GM12878 (cell line): ENCODE results near the gene SNAPIN. TPM values are rescaled to one million over a fixed set of nuclear protein-coding genes. Genes with fewer than 3 reads are reported as not detected.
A peak's percentile ranks its signal among the peaks of the same experiment; 100 is the strongest.

ENCODE experiments used
- ATAC-seq: fragments of 200-7000 bp; cut with Tn5 transposase; 3 replicates; pipeline ENCODE4 v1.9.1; 2020; ENCODE audit warnings: mild to moderate bottlenecking, moderate library complexity
- Bru-seq: library from RNA; stranded (reverse); fragments of 400-500 nt; gene quantifications from one replicate; lab custom pipeline; 2021; lab: Mats Ljungman, UMichigan
- BruChase-seq, 2 experiments: library from RNA; stranded (reverse); fragments of 400-500 nt; gene quantifications; one replicate each; lab custom pipeline; 2021; lab: Mats Ljungman, UMichigan
- BruUV-seq: library from RNA; stranded (reverse); fragments of 400-500 nt; replicated peaks from 2 replicates; lab custom pipeline; 2021; lab: Mats Ljungman, UMichigan
- CTCF ChIA-PET: fragments of 300-600 bp; sonication (Branson Sonifier 250); formaldehyde crosslinking; extraction: SDS; loops from one replicate; lab custom pipeline; 2021; ENCODE audit warnings: inconsistent platforms; lab: Yijun Ruan, JAX
- POLR2A ChIA-PET: fragments of 350-600 bp; formaldehyde crosslinking; extraction: SDS; loops from one replicate; lab custom pipeline; 2021; ENCODE audit warnings: inconsistent platforms; lab: Charles Lee
- RAD21 ChIA-PET: fragments of 300-600 bp; sonication (Branson Sonifier 250); formaldehyde crosslinking; loops from one replicate; lab custom pipeline; 2023; ENCODE audit warnings: antibody characterized with exemption; ENCODE audit not compliant: unreplicated experiment; lab: Charles Lee
- SMC1A ChIA-PET: fragments of 300-600 bp; sonication (Branson Sonifier 250); formaldehyde crosslinking; loops from one replicate; lab custom pipeline; 2023; ENCODE audit not compliant: unreplicated experiment, uncharacterized antibody; lab: Charles Lee
- DNase-seq: peaks from one replicate; pipeline ENCODE4 v3.0.0-alpha.2; 2011; ENCODE audit warnings: low read depth, low spot score
- FAIRE-seq: peaks from 3 replicates; lab custom pipeline; 2011; peaks lifted over from hg19 to GRCh38; lab: Jason Lieb, UNC
- H2AFZ ChIP-seq: 2 replicates; pipeline ENCODE4 v1.6.0; 2011; ENCODE audit warnings: low read depth, low read length, control low read depth; ENCODE audit not compliant: control insufficient read depth
- H3K27ac ChIP-seq: 2 replicates; pipeline ENCODE4 v1.5.1; 2011; ENCODE audit warnings: control low read depth; ENCODE audit not compliant: control insufficient read depth, insufficient read depth
- H3K27me3 ChIP-seq, 2 experiments: replicated peaks in 1 of 2; 2 replicates each; pipeline versions ENCODE4 v1.6.0 to v1.6.1; 2011; ENCODE audit warnings: low read length in 1 of 2; ENCODE audit not compliant: control insufficient read depth in 2 of 2, insufficient read depth in 2 of 2
- H3K36me3 ChIP-seq, 2 experiments: 2 replicates each; pipeline ENCODE4 v1.5.1; 2011; ENCODE audit warnings: low read length in 1 of 2; ENCODE audit not compliant: control insufficient read depth in 2 of 2, insufficient read depth in 2 of 2
- H3K4me1 ChIP-seq: 2 replicates; pipeline ENCODE4 v1.6.1; 2011; ENCODE audit warnings: mild to moderate bottlenecking, low read length, moderate library complexity, mixed read lengths; ENCODE audit not compliant: control insufficient read depth, insufficient read depth
- H3K4me2 ChIP-seq: 2 replicates; pipeline ENCODE4 v1.6.0; 2011; ENCODE audit warnings: control low read depth; ENCODE audit not compliant: control insufficient read depth, insufficient read depth
- H3K4me3 ChIP-seq: fragments of 200-600 bp; sonication (generic); 2 replicates; pipeline ENCODE4 v1.5.1; 2016
- H3K79me2 ChIP-seq: 2 replicates; pipeline ENCODE4 v1.6.0; 2011; ENCODE audit warnings: low read length; ENCODE audit not compliant: control insufficient read depth, insufficient read depth
- H3K9ac ChIP-seq: 2 replicates; pipeline ENCODE4 v1.8.0; 2011; ENCODE audit warnings: low read length, control low read depth, mixed read lengths; ENCODE audit not compliant: control insufficient read depth, insufficient read depth
- H3K9me3 ChIP-seq: replicated peaks from 3 replicates; pipeline ENCODE4 v1.5.1; 2011; ENCODE audit warnings: mild to moderate bottlenecking, low read length; ENCODE audit not compliant: control insufficient read depth, insufficient read depth
- H4K20me1 ChIP-seq: 2 replicates; pipeline ENCODE4 v1.6.0; 2011; ENCODE audit not compliant: control insufficient read depth, insufficient read depth
- DPF2 ChIP-seq: fragments of 450-650 bp; IDR thresholded peaks from 2 replicates; pipeline ENCODE4 v1.6.1; 2017; ENCODE audit warnings: mild to moderate bottlenecking
- HDAC2 ChIP-seq: fragments of 200-600 bp; sonication (generic); IDR thresholded peaks from 2 replicates; pipeline ENCODE4 v1.6.1; 2017
- MTA2 ChIP-seq: fragments of 450-650 bp; IDR thresholded peaks from 2 replicates; pipeline ENCODE4 v1.6.1; 2016; ENCODE audit warnings: low read depth, mild to moderate bottlenecking, moderate library complexity
- NR2F1 ChIP-seq: fragments of 450-650 bp; conservative IDR thresholded peaks from 2 replicates; pipeline ENCODE4 v1.6.1; 2017; ENCODE audit warnings: mild to moderate bottlenecking
- POLR2AphosphoS5 ChIP-seq: IDR thresholded peaks from 2 replicates; pipeline ENCODE4 v1.6.1; 2011; ENCODE audit warnings: mild to moderate bottlenecking, low read length, inconsistent platforms
- YY1 ChIP-seq: IDR thresholded peaks from 2 replicates; pipeline ENCODE4 v1.6.1; 2011; ENCODE audit warnings: low read depth, mild to moderate bottlenecking, low read length
- WGBS: methylation state at CpG from one replicate; pipeline ENCODE4 v1.1.6; 2016; ENCODE audit warnings: low lambda C conversion rate; ENCODE audit not compliant: insufficient replicate concordance, insufficient coverage; ENCODE audit errors: missing lambda C conversion rate; 5-methylcytosine and 5-hydroxymethylcytosine counted together
- in situ Hi-C: fragments of 300-500 bp; cut with MboI; formaldehyde crosslinking; loops from 9 replicates; pipeline ENCODE4 v1.14.3; 2018; ENCODE audit warnings: mixed read lengths
- intact Hi-C: fragments of 100-400 bp; cut with micrococcal nuclease; formaldehyde crosslinking; loops from one replicate; pipeline ENCODE4 v1.14.2; 2022; ENCODE audit not compliant: unreplicated experiment
- long read RNA-seq, 2 experiments: library from polyadenylated mRNA; unstranded; transcript quantifications; one replicate each; pipeline ENCODE4 v2.0.0, GENCODE V29; 2019 to 2020
- polyA minus RNA-seq, 3 experiments: library from RNA; depleted of rRNA, polyadenylated mRNA; stranded (reverse); fragments of >200 nt; gene quantifications; 2 replicates each; pipeline ENCODE4 v1.2.3, GENCODE V29; 2011
- polyA plus RNA-seq, 11 experiments: library from polyadenylated mRNA; depleted of rRNA in 4 of 11; unstranded in 6 of 11; stranded (reverse) in 5 of 11; fragments of >200 nt; fragmentation: Nextera tagmentation in 4 of 11; fragmentation: Illumina TruSeq in 1 of 11; extraction: Ambion mirVana in 4 of 11; extraction: Trizol in 1 of 11; gene quantifications; 1 replicate in 1 of 11; 2 replicates in 10 of 11; pipeline versions ENCODE4 v1.2.1 to v1.2.3, GENCODE V29; 2011 to 2016; ENCODE audit warnings: inconsistent platforms in 2 of 11, missing spikeins in 2 of 11, low read depth in 1 of 11
- total RNA-seq, 4 experiments: library from RNA; depleted of rRNA in 3 of 4; stranded (reverse); fragments of >200 nt in 3 of 4; fragmentation: Illumina TruSeq in 1 of 4; extraction: Trizol in 1 of 4; gene quantifications; 2 replicates each; pipeline versions ENCODE4 v1.2.1 to v1.2.3, GENCODE V29; 2013 to 2021
- TF ChIP-seq, protein P1 (sequence below): fragments of 450-650 bp; IDR thresholded peaks from 2 replicates; pipeline ENCODE4 v1.6.1; 2017; ENCODE audit warnings: mild to moderate bottlenecking, moderate library complexity
- TF ChIP-seq, protein P2 (sequence below): IDR thresholded peaks from 2 replicates; pipeline ENCODE4 v1.6.1; 2011; ENCODE audit warnings: borderline replicate concordance, low read depth, mild to moderate bottlenecking, moderate library complexity, mixed read lengths, low read length; ENCODE audit not compliant: insufficient read depth; ENCODE audit errors: extremely low read length
- TF ChIP-seq, protein P3 (sequence below), 3 experiments: IDR thresholded peaks in 2 of 3; conservative IDR thresholded peaks in 1 of 3; 2 replicates each; pipeline ENCODE4 v1.5.1; 2011; ENCODE audit warnings: low read depth in 3 of 3, low read length in 3 of 3, mild to moderate bottlenecking in 3 of 3, control low read depth in 2 of 3, moderate library complexity in 2 of 3, inconsistent platforms in 1 of 3, mixed read lengths in 1 of 3; ENCODE audit not compliant: control insufficient read depth in 2 of 3, insufficient read depth in 1 of 3; ENCODE audit errors: extremely low read depth in 1 of 3

Gene SNAPIN, protein sequence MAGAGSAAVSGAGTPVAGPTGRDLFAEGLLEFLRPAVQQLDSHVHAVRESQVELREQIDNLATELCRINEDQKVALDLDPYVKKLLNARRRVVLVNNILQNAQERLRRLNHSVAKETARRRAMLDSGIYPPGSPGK
- total RNA-seq (2013; cell fraction: nucleolus; rRNA removed), result 9.4 and 10.2 TPM in 2 replicates
- total RNA-seq (2014; rRNA removed) (47.1 and 48.3 TPM in 2 replicates), total RNA-seq (2014; rRNA removed; fragmentation: Illumina TruSeq; extraction: Trizol) (29.7 and 31.4 TPM in 2 replicates), total RNA-seq (2021) (25.7 and 30.8 TPM in 2 replicates), polyA plus RNA-seq (2011; rRNA removed) (37.8 and 40.6 TPM in 2 replicates), polyA plus RNA-seq (2014; fragmentation: Illumina TruSeq; extraction: Trizol) (34.5 and 36.6 TPM in 2 replicates), polyA plus RNA-seq (2014; fragmentation: Nextera tagmentation; extraction: Ambion mirVana) (10 to 100 TPM; 12.4 to 25.0 TPM), polyA plus RNA-seq (2014; rRNA removed) (50.9 and 58.5 TPM in 2 replicates), polyA plus RNA-seq (2016; fragmentation: Nextera tagmentation; extraction: Ambion mirVana) (10 to 100 TPM; 74.5 to 78.1 TPM), polyA minus RNA-seq (2011; rRNA and poly(A)+ RNA removed) (9.4 and 18.1 TPM in 2 replicates), Bru-seq, nascent RNA (percentile 74 among the genes with signal in this experiment), BruChase-seq, experiment 1, labeled RNA remaining after a 6-hour chase (percentile 66 among the genes with signal in this experiment), BruChase-seq, experiment 2, labeled RNA remaining after a 2-hour chase (percentile 64 among the genes with signal in this experiment)
- polyA plus RNA-seq (2011; ENCODE audit: low read depth), result 23.4 TPM
- 39.5 and 41.8 TPM in 2 replicates for polyA plus RNA-seq (2011; cell fraction: cytosol; rRNA removed)
- polyA plus RNA-seq (2011; cell fraction: nucleus; rRNA removed), result 19.2 and 29.5 TPM in 2 replicates
- polyA plus RNA-seq (2012), result 26.2 and 32.5 TPM in 2 replicates
- polyA minus RNA-seq (2011; cell fraction: cytosol; rRNA and poly(A)+ RNA removed), result 6.8 and 7.4 TPM in 2 replicates
- 6.4 and 10.7 TPM in 2 replicates for polyA minus RNA-seq (2011; cell fraction: nucleus; rRNA and poly(A)+ RNA removed)
- long read RNA-seq, experiment 1, transcript SNAPIN-201 (4 exons, 1,030 nt), result major isoform, 14 of 15 reads
- long read RNA-seq, experiment 1, partial matches to known transcripts, result 0 of 15 reads
- long read RNA-seq, experiment 1, other reads (novel, unspliced or antisense), result 0 of 15 reads
- long read RNA-seq, experiment 2, transcript SNAPIN-201 (4 exons, 1,030 nt), result major isoform, 74 of 81 reads
- long read RNA-seq, experiment 2, partial matches to known transcripts, result 0 of 81 reads
- long read RNA-seq, experiment 2, other reads (novel, unspliced or antisense), result 5 of 81 reads

DNA sequence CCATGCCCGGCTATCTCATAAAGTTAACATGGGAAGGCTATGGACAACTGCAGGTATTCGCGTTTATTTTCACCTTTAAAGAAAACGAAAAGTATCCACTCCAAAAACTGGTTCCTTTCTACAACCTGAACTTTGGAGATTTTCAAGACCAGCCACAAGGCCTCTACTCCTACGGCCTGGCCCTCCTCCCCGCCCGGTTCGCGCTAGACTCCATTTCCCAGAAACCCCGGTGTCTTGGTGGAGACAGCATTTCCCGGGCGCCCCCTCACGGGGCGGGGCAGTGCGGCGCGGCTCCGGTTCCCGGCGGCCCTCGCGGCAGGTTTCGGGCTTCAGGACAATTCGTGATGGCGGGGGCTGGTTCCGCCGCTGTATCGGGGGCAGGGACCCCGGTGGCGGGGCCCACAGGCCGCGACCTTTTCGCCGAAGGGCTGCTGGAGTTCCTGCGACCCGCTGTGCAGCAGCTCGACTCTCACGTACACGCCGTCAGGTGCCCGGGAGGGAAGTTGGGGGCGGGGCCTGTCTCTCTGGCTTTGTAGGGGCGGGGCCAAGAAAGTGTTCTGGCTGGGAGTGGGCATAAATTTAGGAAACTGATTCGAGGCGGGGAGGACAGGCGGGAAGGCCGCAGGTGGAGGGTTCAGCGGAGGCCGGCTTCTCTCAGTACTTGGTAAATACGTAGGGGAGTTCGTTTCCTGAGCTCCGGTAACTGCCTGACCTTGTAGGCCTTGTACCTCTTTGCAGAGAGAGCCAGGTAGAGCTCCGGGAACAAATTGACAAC, at the start of gene SNAPIN:
TSS of gene SNAPIN (plus strand) at position 304 of the 775 bp plus-strand sequence. CDS start at position 345, 41 bp downstream.
- Histone ChIP-seq H3K79me2 (peaks cover 13% of the 10 kb centered on the region), H3K4me1 (peaks cover 6% of the 10 kb centered on the region; the same call in 1 of the 2 replicates), H4K20me1 (no peaks in the 10 kb centered on the region), H3K9ac (peak within 1 kb of the TSS; percentile 82), H3K27ac (peak within 1 kb of the TSS; percentile 88), H3K9me3 (no peaks in the 10 kb centered on the region), H3K4me2 (peak within 1 kb of the TSS; percentile 98), H2AFZ (peak within 1 kb of the TSS; percentile 96), H3K36me3 (peaks cover 11 to 30% of the 10 kb centered on the region in 2 experiments), H3K27me3 (no peaks in the 10 kb centered on the region), H3K4me3 (peak within 1 kb of the TSS; percentile 94)
- 2% methylated on average over 53 of the region's 53 CpGs for WGBS
- ChIA-PET RAD21 (interaction anchor here (0.7 to 1.4 kb wide), 2 partner anchors 24 to 114 kb away, joined by 4 to 6 read pairs; partner anchors contain the start of gene CHTOP), CTCF (interaction anchor here (0.6 to 2.4 kb wide), 7 partner anchors 10 to 148 kb away, joined by 3 to 12 read pairs (median 4); no protein-coding TSS in a partner anchor), SMC1A (interaction anchor here (1.1 to 4.5 kb wide), 5 partner anchors 8 to 86 kb away, joined by 3 to 24 read pairs (median 5); partner anchors contain the start of gene CHTOP), POLR2A (interaction anchor here (0.5 to 0.9 kb wide), 3 partner anchors 24 to 558 kb away, joined by 3 to 5 read pairs (median 3); partner anchors contain the start of gene CHTOP)
- in situ Hi-C loops, result no loop called here
- FAIRE-seq (peak; percentile 78), ATAC-seq (peak; percentile 99), DNase-seq (peak; percentile 58)
- intact Hi-C loops, result no loop called here
- no TSS peak for BruUV-seq
- TF ChIP-seq NR2F1 (0 out of 2 replicates have a peak, but pooled peaks have one; percentile 31), POLR2AphosphoS5 (peak; percentile 82), HDAC2 (no peak), YY1 (peak; percentile 90), MTA2 (0 out of 2 replicates have a peak, but pooled peaks have one; percentile 5), DPF2 (0 out of 2 replicates have a peak, but pooled peaks have one; percentile 16)
- TF ChIP-seq, protein P1, sequence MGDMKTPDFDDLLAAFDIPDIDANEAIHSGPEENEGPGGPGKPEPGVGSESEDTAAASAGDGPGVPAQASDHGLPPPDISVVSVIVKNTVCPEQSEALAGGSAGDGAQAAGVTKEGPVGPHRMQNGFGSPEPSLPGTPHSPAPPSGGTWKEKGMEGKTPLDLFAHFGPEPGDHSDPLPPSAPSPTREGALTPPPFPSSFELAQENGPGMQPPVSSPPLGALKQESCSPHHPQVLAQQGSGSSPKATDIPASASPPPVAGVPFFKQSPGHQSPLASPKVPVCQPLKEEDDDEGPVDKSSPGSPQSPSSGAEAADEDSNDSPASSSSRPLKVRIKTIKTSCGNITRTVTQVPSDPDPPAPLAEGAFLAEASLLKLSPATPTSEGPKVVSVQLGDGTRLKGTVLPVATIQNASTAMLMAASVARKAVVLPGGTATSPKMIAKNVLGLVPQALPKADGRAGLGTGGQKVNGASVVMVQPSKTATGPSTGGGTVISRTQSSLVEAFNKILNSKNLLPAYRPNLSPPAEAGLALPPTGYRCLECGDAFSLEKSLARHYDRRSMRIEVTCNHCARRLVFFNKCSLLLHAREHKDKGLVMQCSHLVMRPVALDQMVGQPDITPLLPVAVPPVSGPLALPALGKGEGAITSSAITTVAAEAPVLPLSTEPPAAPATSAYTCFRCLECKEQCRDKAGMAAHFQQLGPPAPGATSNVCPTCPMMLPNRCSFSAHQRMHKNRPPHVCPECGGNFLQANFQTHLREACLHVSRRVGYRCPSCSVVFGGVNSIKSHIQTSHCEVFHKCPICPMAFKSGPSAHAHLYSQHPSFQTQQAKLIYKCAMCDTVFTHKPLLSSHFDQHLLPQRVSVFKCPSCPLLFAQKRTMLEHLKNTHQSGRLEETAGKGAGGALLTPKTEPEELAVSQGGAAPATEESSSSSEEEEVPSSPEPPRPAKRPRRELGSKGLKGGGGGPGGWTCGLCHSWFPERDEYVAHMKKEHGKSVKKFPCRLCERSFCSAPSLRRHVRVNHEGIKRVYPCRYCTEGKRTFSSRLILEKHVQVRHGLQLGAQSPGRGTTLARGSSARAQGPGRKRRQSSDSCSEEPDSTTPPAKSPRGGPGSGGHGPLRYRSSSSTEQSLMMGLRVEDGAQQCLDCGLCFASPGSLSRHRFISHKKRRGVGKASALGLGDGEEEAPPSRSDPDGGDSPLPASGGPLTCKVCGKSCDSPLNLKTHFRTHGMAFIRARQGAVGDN, result peak; percentile 61; the same call in 1 of the 2 replicates
- TF ChIP-seq, protein P2, sequence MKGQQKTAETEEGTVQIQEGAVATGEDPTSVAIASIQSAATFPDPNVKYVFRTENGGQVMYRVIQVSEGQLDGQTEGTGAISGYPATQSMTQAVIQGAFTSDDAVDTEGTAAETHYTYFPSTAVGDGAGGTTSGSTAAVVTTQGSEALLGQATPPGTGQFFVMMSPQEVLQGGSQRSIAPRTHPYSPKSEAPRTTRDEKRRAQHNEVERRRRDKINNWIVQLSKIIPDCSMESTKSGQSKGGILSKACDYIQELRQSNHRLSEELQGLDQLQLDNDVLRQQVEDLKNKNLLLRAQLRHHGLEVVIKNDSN, result no peak
- TF ChIP-seq, protein P3, sequence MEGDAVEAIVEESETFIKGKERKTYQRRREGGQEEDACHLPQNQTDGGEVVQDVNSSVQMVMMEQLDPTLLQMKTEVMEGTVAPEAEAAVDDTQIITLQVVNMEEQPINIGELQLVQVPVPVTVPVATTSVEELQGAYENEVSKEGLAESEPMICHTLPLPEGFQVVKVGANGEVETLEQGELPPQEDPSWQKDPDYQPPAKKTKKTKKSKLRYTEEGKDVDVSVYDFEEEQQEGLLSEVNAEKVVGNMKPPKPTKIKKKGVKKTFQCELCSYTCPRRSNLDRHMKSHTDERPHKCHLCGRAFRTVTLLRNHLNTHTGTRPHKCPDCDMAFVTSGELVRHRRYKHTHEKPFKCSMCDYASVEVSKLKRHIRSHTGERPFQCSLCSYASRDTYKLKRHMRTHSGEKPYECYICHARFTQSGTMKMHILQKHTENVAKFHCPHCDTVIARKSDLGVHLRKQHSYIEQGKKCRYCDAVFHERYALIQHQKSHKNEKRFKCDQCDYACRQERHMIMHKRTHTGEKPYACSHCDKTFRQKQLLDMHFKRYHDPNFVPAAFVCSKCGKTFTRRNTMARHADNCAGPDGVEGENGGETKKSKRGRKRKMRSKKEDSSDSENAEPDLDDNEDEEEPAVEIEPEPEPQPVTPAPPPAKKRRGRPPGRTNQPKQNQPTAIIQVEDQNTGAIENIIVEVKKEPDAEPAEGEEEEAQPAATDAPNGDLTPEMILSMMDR (IDR thresholded peaks at IDR 0.05 in 2 of 3, conservative IDR thresholded peaks at IDR 0.05 in 1 of 3; ENCODE audit: control insufficient read depth in 2 of 3, extremely low read depth in 1 of 3, insufficient read depth in 1 of 3, low read depth in 3 of 3, low read length in 3 of 3), result no peak
